ENCODE measurements around the gene ZNF385D.

DNA sequence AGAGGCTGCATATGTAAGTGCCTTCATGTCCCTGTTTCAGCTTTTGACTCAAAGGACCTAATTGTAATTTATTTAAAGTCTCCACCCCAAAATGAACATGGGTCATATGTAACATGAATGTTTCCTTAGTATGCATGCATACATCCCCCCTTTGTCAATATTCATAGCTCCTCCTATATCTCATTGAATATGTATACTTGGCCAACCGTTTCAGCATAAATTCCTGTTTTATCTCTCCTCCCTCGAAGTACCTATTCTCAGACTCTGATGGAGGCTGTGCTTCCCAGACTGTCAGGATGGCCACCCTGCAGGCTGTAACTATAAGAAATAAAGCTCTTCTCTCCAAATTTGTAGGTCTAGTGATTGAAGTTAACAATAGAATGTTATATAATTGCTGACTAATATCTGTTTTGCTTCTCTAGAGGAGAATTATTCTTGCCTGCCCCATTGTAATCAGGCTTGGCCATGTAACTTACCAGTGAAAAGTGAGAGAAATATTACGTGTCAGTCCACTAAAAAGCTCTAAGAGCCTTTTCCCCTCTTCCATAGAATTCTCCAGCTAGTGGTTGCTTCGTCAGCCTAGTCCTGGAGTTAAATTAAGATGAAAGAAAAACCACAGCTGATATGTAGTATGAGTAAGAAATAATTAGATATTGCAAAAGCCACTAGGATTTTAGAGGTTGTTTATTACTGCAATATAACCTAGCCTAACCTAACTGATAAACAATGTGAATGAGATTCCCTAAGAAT lies 245.1 kb downstream of the ZNF385D start:
- TF ChIP-seq CTCF (conservative IDR thresholded peaks at IDR 0.05 in 1 of 2, IDR thresholded peaks at IDR 0.05 in 1 of 2; ENCODE audit: extremely low read depth in 1 of 2, insufficient read depth in 1 of 2, low read depth in 1 of 2, low read length in 2 of 2) = no peak
- no peak for TF ChIP-seq EZH2 (IDR thresholded peaks at IDR 0.05; ENCODE audit: borderline replicate concordance, low read length)

Data from mammary epithelial cell (primary cell).